ENCODE data around the gene CDKN2AIPNL.

DNA sequence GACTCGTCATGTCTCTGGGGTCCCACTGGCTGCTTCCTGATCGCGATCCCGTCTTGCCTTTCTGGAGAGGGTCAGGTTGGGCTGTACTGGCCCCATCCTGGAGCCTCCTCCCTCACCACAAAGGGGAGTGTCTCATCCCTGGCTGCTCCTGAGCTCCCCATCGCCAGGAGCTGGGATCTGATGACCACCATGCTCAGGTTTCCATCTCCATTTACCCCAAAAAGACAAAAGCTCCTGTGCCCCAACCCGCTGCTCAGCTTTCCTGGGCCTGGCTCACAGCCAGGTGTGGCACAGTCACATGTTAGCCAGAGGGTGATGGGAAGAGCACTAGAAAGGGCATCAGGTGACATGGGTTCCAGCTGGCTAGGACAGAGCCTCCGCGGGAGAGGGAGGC is 47.3 kb upstream of the CDKN2AIPNL start:
- TF ChIP-seq, protein P1, sequence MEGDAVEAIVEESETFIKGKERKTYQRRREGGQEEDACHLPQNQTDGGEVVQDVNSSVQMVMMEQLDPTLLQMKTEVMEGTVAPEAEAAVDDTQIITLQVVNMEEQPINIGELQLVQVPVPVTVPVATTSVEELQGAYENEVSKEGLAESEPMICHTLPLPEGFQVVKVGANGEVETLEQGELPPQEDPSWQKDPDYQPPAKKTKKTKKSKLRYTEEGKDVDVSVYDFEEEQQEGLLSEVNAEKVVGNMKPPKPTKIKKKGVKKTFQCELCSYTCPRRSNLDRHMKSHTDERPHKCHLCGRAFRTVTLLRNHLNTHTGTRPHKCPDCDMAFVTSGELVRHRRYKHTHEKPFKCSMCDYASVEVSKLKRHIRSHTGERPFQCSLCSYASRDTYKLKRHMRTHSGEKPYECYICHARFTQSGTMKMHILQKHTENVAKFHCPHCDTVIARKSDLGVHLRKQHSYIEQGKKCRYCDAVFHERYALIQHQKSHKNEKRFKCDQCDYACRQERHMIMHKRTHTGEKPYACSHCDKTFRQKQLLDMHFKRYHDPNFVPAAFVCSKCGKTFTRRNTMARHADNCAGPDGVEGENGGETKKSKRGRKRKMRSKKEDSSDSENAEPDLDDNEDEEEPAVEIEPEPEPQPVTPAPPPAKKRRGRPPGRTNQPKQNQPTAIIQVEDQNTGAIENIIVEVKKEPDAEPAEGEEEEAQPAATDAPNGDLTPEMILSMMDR (IDR thresholded peaks at IDR 0.05; ENCODE audit: extremely low read depth in 1 of 2, insufficient read depth in 1 of 2, low read depth in 1 of 2, low read length in 2 of 2) = no peak
- TF ChIP-seq, protein P2, sequence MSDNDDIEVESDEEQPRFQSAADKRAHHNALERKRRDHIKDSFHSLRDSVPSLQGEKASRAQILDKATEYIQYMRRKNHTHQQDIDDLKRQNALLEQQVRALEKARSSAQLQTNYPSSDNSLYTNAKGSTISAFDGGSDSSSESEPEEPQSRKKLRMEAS (IDR thresholded peaks at IDR 0.05; ENCODE audit: insufficient read depth, insufficient read length) = no peak
- no peak for TF ChIP-seq POLR2A (IDR thresholded peaks at IDR 0.05; ENCODE audit: low read depth, low read length)
- TF ChIP-seq POLR2AphosphoS5 (IDR thresholded peaks at IDR 0.05; ENCODE audit: insufficient read depth, low read depth, low read length) = no peak
- TF ChIP-seq MYC (IDR thresholded peaks at IDR 0.05; ENCODE audit: low read depth, low read length) = no peak
- no peak for TF ChIP-seq JUN (IDR thresholded peaks at IDR 0.05; ENCODE audit: borderline replicate concordance, insufficient read depth, insufficient read length, low read depth)
- TF ChIP-seq FOS (IDR thresholded peaks at IDR 0.05; ENCODE audit: borderline replicate concordance, insufficient read depth, low read length) = no peak

Measured in endothelial cell of umbilical vein (primary cell).